PFSK-1 (cell line): ENCODE results near the gene S100A5.

Experiments
- FOXP2 ChIP-seq: optimal IDR thresholded peaks from 2 replicates; pipeline ENCODE3; 2011; ENCODE audit warnings: borderline replicate concordance, control low read depth, inconsistent platforms; ENCODE audit not compliant: insufficient read depth; ENCODE audit errors: extremely low read length, extremely low read depth
- POLR2AphosphoS5 ChIP-seq: IDR thresholded peaks from 2 replicates; pipeline ENCODE4 v1.6.1; 2012; ENCODE audit warnings: low read depth, mild to moderate bottlenecking, control low read depth, low read length, moderate library complexity
- REST ChIP-seq, 2 experiments: IDR thresholded peaks; 2 replicates each; pipeline versions ENCODE4 v1.6.1 to v1.8.0; 2011 to 2012; ENCODE audit warnings: low read depth in 2 of 2, low read length in 2 of 2, control low read depth in 1 of 2, inconsistent platforms in 1 of 2, mild to moderate bottlenecking in 1 of 2, moderate library complexity in 1 of 2; ENCODE audit not compliant: insufficient read depth in 1 of 2
- SIN3A ChIP-seq: IDR thresholded peaks from 2 replicates; pipeline ENCODE4 v1.6.1; 2012; ENCODE audit warnings: mild to moderate bottlenecking, low read length, moderate library complexity, borderline replicate concordance; ENCODE audit not compliant: insufficient read depth
- TAF1 ChIP-seq: IDR thresholded peaks from 2 replicates; pipeline ENCODE4 v1.6.1; 2012; ENCODE audit warnings: low read length, control low read depth, borderline replicate concordance; ENCODE audit not compliant: insufficient read depth

S100A5 gene

GRCh38 chr1:153536671-153537375, 3.9 kb downstream of the S100A5 start:
- TF ChIP-seq REST (IDR thresholded peaks at IDR 0.05; ENCODE audit: insufficient read depth in 1 of 2, low read depth in 2 of 2, low read length in 2 of 2): no peak
- no peak for TF ChIP-seq POLR2AphosphoS5
- no peak for TF ChIP-seq SIN3A
- TF ChIP-seq FOXP2: no peak

- no peak for TF ChIP-seq SIN3A
- TF ChIP-seq TAF1: no peak
- TF ChIP-seq POLR2AphosphoS5: no peak
- TF ChIP-seq REST (IDR thresholded peaks at IDR 0.05; ENCODE audit: insufficient read depth in 1 of 2, low read depth in 2 of 2, low read length in 2 of 2): no peak
- TF ChIP-seq FOXP2: no peak
Measured at GRCh38 chr1:153536012-153536670, 4.6 kb downstream of the S100A5 start.

GRCh38 chr1:153535242-153536011, 5.3 kb downstream of the S100A5 start, which contains the start of gene S100A6:
TSS of gene S100A6 (minus strand) at chr1:153535991. CDS start at chr1:153535339, 652 bp downstream.
- TF ChIP-seq SIN3A (no peak), REST (IDR thresholded peaks at IDR 0.05; ENCODE audit: insufficient read depth in 1 of 2, low read depth in 2 of 2, low read length in 2 of 2) (no peak), POLR2AphosphoS5 (no peak), FOXP2 (no peak)

- TF ChIP-seq REST (IDR thresholded peaks at IDR 0.05; ENCODE audit: insufficient read depth in 1 of 2, low read depth in 2 of 2, low read length in 2 of 2) (no peak), SIN3A (no peak), FOXP2 (no peak), POLR2AphosphoS5 (no peak), TAF1 (no peak)
Measured at GRCh38 chr1:153534925-153535241, 5.9 kb downstream of the S100A5 start.
